ENCODE results near the gene ZNF609. TPM values are rescaled to one million over a fixed set of nuclear protein-coding genes. Genes with fewer than 3 reads are reported as not detected.

ZNF609 gene
- total RNA-seq, 1 experiment from 2014 or later: 35.0 TPM

DNA sequence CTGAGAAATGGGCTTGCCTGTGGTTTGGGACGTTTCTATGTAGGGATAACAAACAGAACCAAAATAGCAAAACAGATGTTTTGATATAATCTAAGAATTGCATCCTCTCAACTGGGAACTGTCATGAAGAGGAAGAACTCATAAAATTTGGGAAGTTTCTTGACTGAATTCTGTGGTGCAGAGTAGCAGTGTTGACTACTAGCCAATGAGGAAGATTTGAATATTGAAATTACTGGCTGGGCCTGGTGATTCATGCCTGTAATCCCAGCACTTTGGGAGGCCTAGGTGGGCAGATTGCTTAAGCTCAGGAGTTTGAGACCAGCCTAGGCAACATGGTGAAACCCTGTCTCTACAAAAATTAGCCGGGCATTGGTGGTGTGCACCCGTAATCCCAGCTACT, 42.2 kb downstream of the ZNF609 start:
- POLR2A ChIA-PET (ENCODE audit: low non-redundant PET): no interaction called here
- TF ChIP-seq EZH2 (IDR thresholded peaks at IDR 0.05; ENCODE audit: borderline replicate concordance, low read depth, low read length, poor library complexity, severe bottlenecking) (no peak), CTCF (conservative IDR thresholded peaks at IDR 0.05; ENCODE audit: low read depth, low read length) (no peak)
- Histone ChIP-seq H3K9me3 (ENCODE audit: low read depth, low read length, poor library complexity, severe bottlenecking) (no peaks in the 10 kb centered on the region), H3K36me3 (ENCODE audit: insufficient read depth, low read length, poor library complexity, severe bottlenecking) (peaks cover 13% of the 10 kb centered on the region), H3K4me3 (ENCODE audit: low read depth, low read length, poor library complexity, severe bottlenecking) (no peak overlapping the region), H3K27me3 (replicated peaks; ENCODE audit: insufficient read depth, low read depth, low read length, poor library complexity) (no peaks in the 10 kb centered on the region), H3K4me1 (ENCODE audit: insufficient read depth, low read length, poor library complexity, severe bottlenecking) (peaks cover 18% of the 10 kb centered on the region), H3K27ac (ENCODE audit: low read depth, low read length, poor library complexity, severe bottlenecking) (no peak overlapping the region)
- intact Hi-C loops (cut with micrococcal nuclease; ENCODE audit: unreplicated experiment): no loop called here
- peak; percentile 8 for DNase-seq (ENCODE audit: low spot score)
- CTCF ChIA-PET: no interaction called here
- no TSS peak for BruUV-seq (replicated peaks)

DNA sequence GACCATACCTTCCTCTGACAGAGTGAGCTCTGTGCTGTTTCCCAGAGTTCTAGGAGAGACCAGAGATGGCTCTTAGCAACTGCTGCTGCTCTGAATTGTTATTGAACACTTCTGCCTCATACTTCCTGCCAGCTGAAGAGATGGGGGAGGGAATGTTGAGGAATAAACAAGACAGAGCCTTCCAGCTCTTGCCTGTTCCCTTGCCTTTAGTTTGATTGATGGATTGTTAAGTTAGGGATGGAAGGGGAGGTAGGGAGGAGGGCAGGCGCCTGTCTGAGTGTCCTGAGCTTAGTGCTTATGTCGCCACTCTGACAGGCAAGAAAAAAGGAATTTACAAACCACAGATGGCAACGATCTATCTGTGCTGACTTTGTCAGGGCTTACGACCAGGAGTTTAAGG, 42.8 kb downstream of the ZNF609 start:
- Histone ChIP-seq H3K27me3 (replicated peaks; ENCODE audit: insufficient read depth, low read depth, low read length, poor library complexity) (no peaks in the 10 kb centered on the region), H3K36me3 (ENCODE audit: insufficient read depth, low read length, poor library complexity, severe bottlenecking) (peaks cover 13% of the 10 kb centered on the region), H3K27ac (ENCODE audit: low read depth, low read length, poor library complexity, severe bottlenecking) (no peak overlapping the region), H3K4me1 (ENCODE audit: insufficient read depth, low read length, poor library complexity, severe bottlenecking) (peaks cover 18% of the 10 kb centered on the region), H3K4me3 (ENCODE audit: low read depth, low read length, poor library complexity, severe bottlenecking) (no peak overlapping the region), H3K9me3 (ENCODE audit: low read depth, low read length, poor library complexity, severe bottlenecking) (no peaks in the 10 kb centered on the region)
- CTCF ChIA-PET: no interaction called here
- TF ChIP-seq CTCF (conservative IDR thresholded peaks at IDR 0.05; ENCODE audit: low read depth, low read length) (no peak), EZH2 (IDR thresholded peaks at IDR 0.05; ENCODE audit: borderline replicate concordance, low read depth, low read length, poor library complexity, severe bottlenecking) (no peak)
- no peak for DNase-seq (ENCODE audit: low spot score)
- BruUV-seq (replicated peaks): no TSS peak
- intact Hi-C loops (cut with micrococcal nuclease; ENCODE audit: unreplicated experiment): no loop called here
- POLR2A ChIA-PET (ENCODE audit: low non-redundant PET): no interaction called here

DNA sequence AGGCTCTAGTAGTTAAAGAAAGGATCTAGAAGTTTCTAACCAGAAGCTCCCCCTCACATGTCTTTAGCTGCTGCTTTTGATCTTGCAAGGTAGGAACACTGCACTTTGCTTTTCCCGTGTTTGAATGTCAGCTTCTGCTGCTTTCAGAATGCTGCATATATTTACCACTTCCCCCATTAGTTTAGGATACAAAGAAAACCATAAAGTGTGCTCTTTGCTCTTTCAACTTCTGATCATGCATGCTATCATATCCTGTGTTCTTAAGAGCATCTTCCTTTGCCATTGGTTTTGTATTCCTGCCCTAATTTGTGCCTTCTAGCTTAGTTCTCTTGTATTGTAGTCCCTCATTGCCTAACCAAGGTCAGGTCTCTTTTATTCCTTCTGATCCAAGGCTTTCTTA, 43.3 kb downstream of the ZNF609 start:
- Histone ChIP-seq H3K9me3 (ENCODE audit: low read depth, low read length, poor library complexity, severe bottlenecking) (no peaks in the 10 kb centered on the region), H3K4me3 (ENCODE audit: low read depth, low read length, poor library complexity, severe bottlenecking) (no peak overlapping the region), H3K36me3 (ENCODE audit: insufficient read depth, low read length, poor library complexity, severe bottlenecking) (peaks cover 13% of the 10 kb centered on the region), H3K27me3 (replicated peaks; ENCODE audit: insufficient read depth, low read depth, low read length, poor library complexity) (no peaks in the 10 kb centered on the region), H3K27ac (ENCODE audit: low read depth, low read length, poor library complexity, severe bottlenecking) (no peak overlapping the region), H3K4me1 (ENCODE audit: insufficient read depth, low read length, poor library complexity, severe bottlenecking) (peaks cover 18% of the 10 kb centered on the region)
- intact Hi-C loops (cut with micrococcal nuclease; ENCODE audit: unreplicated experiment): no loop called here
- ChIA-PET POLR2A (ENCODE audit: low non-redundant PET) (no interaction called here), CTCF (no interaction called here)
- TF ChIP-seq EZH2 (IDR thresholded peaks at IDR 0.05; ENCODE audit: borderline replicate concordance, low read depth, low read length, poor library complexity, severe bottlenecking) (no peak), CTCF (conservative IDR thresholded peaks at IDR 0.05; ENCODE audit: low read depth, low read length) (no peak)
- BruUV-seq (replicated peaks): no TSS peak
- no peak for DNase-seq (ENCODE audit: low spot score)

All from A673 (cell line).